NCI-H526 treated with DMSO at 0.1 percent for 48 hours (cell line): ENCODE data around the gene GMCL2.

ENCODE experiments used
- DNase-seq: peaks from one replicate; lab custom pipeline; 2025; lab: John Stamatoyannopoulos, UW

Gene GMCL2

DNA sequence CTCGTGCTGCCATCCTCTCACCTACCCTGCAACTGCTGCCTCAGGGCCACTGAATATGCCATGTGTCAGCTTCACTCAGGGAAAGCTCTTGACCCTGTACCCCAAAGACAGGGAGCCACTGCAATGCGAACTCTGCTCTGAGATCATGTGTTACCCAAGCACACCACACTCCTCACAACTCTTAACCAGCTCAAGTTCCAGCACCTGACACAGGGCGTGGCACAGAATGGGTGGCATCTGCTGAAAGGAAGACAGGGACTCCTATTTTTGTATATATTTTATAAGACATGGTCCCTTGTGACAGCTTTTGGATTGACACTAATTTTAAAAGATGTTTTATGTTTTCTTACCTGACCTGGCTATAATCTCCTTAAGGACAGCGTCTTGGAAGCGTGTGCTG is 34.7 kb upstream of the GMCL2 start:
- no peak for DNase-seq

DNA sequence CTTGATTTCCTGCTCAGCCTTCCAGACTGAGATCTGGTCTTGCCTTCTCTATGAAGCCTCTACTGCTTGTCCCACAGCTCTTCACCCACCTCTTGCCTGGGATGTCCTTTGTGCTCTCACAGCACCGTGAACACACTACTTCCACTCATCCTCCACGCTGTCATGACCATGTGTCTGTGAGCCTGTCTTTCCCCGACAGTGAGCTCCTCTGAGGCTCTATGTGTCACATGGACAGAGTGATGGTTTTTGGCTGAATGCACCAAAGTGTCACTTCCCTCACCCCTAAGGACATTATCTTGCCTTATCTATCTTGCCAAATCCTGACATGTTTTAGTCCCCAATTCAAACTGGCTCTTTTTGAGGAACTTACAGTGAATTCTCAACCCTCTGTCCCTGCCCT is 34.1 kb upstream of the GMCL2 start:
- DNase-seq: no peak

DNA sequence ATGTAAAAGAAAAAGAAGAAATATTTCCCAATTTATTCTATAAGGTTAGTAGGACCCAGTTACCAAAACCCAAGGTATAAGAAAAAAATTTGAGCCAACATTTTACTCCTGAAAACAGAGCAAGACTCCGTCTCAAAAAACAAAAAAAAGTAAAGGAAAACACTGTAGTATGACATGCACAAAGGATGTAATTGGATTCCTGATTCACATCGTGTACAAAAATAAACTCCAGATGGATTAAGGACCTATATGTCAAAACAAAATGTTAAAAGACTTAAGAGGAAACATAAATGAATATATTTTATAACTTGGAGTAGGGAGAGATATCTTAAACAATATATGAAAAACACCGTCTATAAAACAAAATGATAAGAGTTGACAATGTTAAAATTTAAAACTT is 31.7 kb upstream of the GMCL2 start:
- DNase-seq: no peak

DNA sequence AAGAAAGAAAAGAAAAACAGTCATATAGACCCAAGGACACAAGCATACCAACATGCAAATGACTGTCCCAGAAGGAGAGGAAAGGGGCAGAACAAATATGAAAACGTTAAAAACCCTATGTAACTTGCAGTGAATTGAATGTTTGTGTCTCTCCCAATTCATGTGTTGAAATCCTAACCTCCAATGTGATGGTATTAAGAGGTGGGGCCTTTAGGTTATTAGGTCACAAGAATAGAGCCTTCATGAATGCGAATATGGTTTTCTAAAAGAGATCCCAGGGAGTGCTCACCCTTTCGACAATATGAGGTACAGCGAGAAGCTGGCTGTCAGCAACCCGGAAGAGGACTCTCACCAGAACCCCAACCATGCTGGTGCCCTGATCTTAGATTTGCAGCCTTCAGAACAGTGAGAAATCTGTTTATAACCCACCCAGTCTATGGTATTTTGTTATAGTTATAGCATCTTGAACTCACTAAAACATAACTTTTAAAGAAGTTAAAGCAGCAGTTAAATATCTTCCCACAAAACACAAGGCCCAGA is 31.1 kb upstream of the GMCL2 start:
- no peak for DNase-seq

DNA sequence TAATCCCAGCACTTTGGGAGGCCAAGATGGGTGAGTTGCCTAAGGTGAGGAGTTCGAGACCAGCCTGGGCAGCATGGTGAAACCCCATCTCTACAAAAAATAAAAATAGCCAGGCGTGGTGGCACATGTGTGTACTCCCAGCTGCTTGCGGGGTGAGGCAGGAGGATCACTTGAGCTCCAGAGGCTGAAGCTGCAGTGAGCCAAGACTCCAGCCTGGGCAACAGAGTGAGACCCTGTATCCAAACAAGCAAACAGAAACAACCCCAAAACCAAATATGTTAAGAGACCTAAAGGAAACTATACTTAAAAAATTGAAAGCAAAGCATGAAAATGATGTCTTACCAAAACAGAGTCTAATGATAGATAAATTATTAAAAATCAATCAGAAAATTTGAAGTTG is 29.6 kb upstream of the GMCL2 start:
- DNase-seq: no peak

DNA sequence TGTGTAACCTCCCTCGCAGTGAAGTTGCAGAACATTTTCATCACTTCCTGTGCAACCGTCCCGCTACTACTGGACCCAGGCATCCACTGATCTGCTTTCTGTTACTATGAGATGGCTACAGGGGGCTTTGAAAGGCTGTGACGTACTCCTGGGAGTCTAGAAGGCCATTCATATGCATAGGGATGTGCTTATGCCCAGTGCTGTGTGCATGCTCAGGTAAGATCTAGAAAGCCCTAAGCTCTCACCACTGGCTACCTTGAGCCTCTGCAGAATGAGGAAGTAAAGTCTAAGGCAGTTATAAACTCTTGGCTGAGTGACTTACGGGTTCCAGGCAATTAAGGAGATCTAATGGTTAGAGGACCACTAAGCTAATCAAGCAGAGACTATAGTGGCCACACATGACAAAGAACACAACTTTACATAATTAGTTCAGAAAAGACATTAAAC is 28.9 kb upstream of the GMCL2 start:
- DNase-seq: no peak

DNA sequence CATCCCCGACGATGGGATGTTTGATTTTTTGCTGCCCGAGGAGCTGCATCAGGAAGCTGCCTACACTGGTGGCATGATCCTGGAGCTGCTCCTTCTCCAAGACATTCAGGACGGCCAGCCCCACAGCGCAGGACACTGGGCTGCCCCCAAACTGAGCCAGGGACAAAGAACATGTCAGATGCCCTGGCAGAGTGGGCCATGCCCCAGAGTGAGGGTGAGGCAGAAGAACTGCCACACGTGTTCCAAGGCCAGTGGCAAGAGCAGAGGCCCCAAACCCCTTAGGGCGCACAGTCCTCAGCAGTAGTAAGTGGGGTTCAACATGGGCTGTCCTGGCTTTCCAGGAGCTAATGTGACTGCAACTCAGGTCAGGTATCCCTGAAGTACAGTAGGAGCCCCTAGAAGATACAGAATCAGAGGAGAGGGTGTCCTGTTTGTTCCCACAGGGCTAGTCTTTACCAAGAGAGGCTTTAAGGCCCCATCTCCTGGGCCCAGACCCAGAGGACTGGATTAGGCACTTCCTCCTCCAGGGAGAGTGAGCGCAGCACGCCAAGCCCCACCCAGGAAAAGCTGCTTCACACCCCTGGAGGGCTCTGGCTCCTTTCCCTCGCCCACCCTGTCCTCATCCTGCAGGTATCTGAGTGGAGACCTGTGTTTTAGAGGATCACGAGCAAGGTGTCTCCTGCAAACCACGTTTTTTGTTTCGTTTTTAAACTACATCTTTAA is 28.3 kb upstream of the GMCL2 start:
- DNase-seq: no peak

DNA sequence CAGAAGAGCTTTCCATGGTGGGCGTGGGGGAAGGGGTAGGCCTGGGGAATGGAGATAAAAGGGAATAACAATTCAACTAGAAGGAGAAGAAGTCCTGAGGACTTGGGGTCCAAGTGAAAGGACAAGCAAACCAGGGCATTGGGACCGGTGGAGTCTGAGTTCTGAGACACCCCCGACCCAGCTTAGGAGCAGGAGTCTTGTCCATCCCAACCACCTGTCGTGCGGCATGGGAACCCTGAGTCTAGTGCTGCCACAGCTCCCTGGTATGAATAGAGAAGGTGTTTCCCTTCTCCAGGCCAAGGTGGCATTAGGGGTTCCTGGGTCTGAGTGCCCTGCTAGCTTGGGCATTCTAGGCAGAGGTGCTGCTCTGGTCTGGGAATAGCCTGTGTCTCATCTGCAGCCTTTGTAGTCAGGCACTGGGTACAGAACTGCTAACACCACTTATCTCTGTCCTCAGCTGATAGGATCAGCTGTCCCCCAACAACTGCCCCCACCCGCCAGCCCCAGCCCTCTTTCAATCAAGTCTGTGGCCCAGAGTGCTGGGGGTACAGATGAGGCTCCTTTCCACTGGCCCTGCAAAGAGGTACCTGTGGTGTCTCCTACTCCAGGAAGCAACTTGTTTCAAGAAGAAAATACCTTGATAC is 27.1 kb upstream of the GMCL2 start:
- DNase-seq: no peak

DNA sequence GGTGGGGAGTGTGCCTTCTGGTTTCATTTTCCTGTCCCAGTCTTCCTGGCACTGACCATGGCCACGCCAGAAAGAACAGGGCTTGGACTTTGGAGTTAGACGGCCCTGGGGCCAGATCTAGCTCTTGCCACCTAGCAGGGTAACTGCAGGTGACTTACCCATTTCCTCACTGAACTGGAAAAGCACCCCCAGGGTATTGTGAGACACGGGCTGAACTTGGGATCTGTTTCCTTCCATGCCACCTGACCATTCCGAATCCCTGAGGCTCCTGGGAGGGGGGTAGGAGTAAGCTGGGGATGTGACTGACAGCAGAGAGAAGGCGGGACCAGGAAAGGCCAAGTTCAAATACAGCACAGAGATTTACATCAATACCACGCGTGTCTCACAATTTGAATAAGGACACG is 26.6 kb upstream of the GMCL2 start:
- DNase-seq: no peak

DNA sequence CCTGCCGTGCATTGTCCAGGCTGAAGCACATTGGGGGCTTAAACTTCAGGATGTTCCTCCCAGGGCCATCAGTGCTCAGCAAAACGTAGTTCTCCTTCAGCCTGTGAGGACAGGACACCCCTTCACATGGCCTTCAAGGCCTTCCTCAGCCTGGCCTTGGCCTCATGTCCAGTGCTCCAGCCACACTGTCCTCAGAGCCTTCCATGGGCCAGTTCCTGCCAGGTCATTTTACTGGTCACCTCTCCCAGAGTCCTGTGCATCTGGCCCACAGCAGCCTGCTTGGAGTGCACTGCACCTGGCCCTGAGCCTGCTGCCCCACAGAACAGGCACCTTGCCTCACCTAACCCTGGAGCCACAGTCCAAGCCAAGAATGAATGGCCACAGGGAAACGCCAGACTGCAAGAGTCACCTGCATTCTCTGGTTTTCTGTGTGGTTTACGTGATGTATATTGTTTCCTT is 25.9 kb upstream of the GMCL2 start:
- DNase-seq: no peak

DNA sequence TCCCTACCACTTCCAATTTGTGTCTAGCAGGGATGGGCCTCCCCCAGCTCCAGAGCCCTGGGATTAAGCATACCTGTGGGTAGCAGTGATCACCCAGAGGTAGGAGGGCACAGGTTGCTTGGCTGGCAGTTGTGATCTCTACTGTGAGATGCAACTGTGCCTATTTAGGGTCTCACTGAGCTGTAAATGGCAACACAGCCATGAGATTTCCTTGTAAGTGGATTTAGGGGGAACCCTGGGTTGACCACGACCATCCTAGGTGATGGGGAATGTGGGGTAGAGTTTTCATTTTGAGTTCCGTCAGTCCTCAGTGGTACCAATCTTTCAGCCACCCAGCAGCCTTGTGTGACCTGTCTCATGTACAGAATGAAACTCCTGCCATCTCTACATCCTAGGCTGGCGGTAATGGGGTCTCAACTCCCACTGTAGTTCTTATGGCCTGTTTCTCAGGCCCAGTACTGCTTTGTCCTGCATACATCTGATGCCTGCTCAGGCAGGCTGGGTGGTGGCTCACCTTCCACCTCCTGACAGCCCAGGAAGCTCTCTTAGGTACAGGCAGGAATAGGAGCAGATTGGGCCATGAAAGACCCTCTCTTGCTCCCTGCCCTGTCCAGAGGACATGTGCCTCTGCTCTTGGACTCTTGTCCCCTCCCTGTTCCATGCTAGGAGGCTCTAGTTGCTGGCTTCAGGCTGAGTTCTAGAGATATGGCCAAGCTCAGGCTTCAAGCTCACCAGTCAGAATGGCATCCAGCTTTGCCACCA is 25.3 kb upstream of the GMCL2 start:
- no peak for DNase-seq

DNA sequence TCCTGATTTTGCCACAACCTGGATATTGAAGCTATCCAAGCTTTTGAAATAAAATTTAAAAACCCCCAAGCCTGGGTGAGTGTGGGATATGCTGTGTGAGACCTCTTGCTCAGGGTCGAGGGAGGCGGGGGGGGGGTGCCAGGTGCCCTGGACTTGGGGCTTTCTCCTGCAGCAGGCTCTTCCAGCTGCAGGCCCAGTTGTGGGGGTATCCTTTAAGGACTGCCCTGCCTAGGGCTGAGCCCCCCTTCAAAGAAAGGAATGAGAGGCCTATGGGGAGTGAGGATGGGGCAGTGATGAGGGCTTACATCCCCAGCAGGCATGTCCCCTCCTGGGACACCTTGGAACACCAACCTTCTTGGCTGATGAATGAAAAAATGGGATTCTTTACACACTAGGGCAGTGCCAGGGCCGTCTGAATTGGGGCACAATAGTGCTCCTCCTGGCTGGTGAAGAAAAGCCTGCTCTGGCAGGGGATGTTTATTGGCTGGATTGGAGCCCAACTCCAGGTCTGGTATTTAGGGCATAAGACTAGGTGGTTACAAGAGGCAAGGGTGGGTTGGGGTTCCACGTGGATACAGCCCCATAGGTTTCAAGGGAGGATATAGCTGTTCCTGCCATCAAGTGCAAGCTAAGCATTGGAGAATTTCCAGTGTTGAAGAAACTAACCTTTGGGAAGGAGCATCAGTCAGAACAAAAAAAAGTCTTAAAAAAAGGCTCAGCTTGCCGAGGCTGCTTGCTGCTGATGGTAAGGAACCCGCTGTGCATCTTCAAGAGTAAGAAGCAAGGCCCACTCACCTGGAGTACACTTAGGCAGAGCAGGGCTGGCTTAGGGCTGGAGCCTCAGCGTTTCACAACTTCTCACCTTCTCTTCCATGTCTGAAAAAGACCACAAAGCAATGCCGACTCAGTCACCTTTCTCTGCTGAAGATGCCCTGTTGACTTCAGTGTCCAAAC is 24.2 kb upstream of the GMCL2 start:
- no peak for DNase-seq

DNA sequence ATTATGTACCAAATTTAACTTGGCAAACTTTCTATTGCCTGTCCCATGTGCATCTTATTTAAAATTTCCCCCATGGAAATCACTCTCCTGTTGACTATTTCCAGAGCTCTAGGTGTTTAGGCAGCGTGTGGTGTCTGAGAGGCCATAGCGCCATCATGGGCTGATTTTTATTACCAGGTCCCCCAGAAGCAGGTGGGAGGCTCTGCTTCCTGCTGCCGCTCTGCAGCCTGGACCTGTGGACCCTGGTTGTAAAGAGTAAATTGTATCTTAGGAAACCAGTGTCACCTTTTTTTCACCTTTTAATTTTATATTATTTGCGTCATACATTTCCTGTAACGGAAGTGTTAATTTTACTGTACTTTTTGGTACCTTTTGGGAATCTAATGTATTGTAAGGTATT is 23.5 kb upstream of the GMCL2 start:
- DNase-seq: no peak

DNA sequence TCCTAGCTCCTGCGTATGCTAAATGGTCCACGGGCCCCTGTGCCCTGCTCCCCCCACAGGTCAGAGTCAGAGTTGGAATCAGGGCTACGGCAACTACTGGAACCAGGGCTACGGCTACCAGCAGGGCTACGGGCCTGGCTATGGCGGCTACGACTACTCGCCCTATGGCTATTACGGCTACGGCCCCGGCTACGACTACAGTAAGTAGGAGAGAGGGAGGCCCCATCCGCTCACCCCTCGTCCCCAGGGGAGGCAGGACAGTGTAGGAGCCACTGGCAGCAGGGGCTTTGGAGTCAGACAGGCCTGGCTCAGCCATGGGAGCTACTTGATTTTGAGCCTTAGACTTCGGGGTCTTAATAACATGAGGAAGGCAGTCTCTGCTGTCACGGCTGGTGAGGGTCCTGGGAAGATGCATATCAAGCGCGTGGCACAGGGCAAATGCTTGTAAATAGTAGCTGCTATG is 22.9 kb upstream of the GMCL2 start:
- no peak for DNase-seq

DNA sequence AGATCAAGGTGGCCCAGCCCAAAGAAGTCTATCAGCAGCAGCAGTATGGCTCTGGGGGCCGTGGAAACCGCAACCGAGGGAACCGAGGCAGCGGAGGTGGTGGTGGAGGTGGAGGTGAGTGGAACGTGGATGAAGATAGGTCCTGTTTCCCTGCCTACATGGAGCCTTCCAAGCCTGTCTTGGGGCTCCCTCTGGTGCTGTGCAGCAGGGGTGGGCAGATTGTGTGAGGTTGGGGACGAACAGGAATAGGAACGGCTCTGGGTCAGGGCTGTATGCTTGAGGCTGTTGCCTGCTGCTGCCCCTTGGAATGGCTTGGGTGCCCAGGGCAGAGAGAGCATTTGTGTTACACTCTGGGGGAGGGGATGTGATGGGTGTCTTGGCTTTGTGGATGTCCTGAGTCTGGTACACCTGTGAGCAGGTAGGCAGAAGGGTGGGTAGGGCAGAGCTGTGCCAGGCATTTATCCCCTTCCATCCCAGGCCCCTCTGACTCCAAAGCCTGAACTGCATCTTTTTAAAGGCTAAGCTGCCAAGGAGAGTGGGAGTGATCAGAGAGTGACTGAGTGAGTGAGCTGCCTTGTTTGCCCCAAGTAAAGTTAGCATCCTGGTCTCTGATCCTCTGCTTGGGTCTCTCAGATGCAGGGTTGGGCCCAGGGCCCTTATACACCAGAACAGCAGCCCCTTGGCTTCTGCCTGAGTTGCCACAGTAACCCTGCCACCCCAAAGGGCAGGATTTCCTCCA is 22.3 kb upstream of the GMCL2 start:
- DNase-seq: no peak

DNA sequence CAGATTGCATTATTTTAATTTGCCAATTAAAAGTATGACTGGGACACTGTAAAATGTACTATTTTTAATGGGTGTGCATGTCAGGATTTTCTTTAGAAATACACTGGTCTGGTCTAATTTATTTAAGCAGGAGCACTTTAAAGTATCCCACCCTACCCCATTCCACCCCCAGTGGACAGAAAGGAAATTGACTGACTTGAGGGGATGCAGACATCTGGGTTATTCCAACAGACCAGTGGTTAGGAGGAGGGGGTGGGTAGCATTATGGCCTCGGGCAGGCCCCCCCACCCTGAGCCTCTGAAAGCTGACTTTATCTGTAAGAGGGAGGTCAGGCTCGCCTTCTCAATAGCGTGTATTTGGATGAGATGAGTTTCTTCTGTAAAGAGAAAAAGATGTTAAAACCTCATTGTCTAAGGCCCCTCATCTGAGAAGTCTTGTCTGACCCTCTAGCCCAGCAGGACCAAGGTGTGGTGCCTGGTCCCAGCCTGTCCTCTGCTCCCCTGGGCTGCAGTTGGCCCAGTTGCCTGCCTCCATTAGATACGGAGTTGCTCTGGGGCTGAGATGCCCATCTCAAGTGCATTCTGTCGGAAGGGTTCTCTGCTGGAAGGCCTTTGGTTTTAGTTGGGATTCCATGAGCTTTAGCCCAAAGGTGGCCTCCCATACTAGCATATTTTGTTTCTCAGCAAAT is 21.5 kb upstream of the GMCL2 start:
- no peak for DNase-seq

DNA sequence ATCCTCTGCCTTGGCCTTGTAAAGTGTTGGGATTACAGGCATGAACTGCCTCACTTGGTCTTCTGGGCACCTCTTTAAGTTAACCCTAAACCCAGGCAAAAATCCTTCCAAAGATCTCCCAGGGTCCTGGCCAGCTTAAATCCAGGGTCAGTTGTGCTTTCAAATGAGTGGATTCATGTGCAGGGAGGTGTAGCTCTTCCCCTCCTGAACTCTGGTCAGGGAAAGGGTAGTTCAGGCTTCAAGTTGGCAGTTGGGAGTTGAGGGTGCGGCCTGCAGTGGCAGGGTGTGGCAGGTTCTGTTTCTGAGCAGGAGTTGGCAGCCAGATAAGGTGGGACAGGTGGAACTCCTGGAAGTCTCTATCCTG is 20.7 kb upstream of the GMCL2 start:
- no peak for DNase-seq

DNA sequence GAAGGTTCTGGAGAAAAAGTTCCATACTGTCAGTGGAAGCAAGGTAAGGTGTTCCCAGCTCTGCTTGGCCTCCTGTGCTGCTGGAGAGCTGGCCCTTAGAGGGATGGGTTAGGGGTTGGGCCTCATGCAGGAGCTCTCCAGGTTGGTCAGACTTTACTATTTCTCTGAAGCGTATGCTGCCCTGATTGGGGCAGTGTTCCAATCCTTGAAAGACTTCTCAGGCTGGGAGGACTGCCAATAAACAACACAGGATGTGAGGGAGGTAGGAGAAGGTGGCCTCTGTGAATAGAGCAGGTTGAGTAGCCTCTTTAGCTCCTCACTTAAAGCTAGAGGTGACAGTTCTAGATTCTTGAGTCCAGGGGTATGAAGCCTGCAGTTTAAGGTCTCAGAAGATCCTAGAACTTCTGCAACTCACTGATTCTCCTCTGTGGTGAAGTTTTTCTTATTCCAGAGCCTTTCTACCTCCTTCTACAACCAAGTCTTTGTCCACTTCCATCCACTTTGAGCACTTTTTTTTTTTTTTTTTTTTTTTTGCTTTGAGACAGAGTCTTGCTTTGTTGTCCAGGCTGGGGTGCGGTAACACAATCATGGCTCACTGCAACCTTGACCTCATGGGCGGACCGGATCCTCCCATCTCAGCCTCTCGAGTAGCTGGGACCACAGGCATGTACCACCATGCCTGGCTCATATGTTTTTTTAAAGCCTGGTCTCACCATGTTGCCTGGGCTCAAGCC is 20.2 kb upstream of the GMCL2 start:
- no peak for DNase-seq
